CD4-positive, alpha-beta T cell treated with Interleukin-10 for 1 hour (primary cell): ENCODE results near the gene FBLN2.

ENCODE experiments used
- DNase-seq: peaks from one replicate; pipeline ENCODE4 v3.0.0-alpha.2; 2020

The FBLN2 gene

GRCh38 chr3:13569201-13569600, 20.3 kb downstream of the FBLN2 start:
- no peak for DNase-seq

- DNase-seq = no peak
Measured at GRCh38 chr3:13569641-13570390, 20.9 kb downstream of the FBLN2 start.

- no peak for DNase-seq
Measured at GRCh38 chr3:13570391-13571194, 21.7 kb downstream of the FBLN2 start.

- DNase-seq = no peak
Measured at GRCh38 chr3:13571264-13571663, 22.3 kb downstream of the FBLN2 start.

GRCh38 chr3:13571831-13572750, 23.2 kb downstream of the FBLN2 start:
- no peak for DNase-seq

GRCh38 chr3:13572926-13573623, 24.1 kb downstream of the FBLN2 start:
- DNase-seq = no peak

GRCh38 chr3:13574083-13574797, 25.3 kb downstream of the FBLN2 start:
- no peak for DNase-seq

GRCh38 chr3:13574798-13575451, 26.0 kb downstream of the FBLN2 start:
- no peak for DNase-seq

- DNase-seq = no peak
Measured at GRCh38 chr3:13575459-13576061, 26.6 kb downstream of the FBLN2 start.

GRCh38 chr3:13577181-13578121, 28.5 kb downstream of the FBLN2 start:
- DNase-seq = no peak

GRCh38 chr3:13578251-13578650, 29.3 kb downstream of the FBLN2 start:
- DNase-seq = no peak

- DNase-seq = no peak
Measured at GRCh38 chr3:13579063-13579462, 30.1 kb downstream of the FBLN2 start.

- no peak for DNase-seq
Measured at GRCh38 chr3:13580256-13581023, 31.5 kb downstream of the FBLN2 start.

- DNase-seq = no peak
Measured at GRCh38 chr3:13581485-13582365, 32.8 kb downstream of the FBLN2 start.

GRCh38 chr3:13582366-13583250, 33.7 kb downstream of the FBLN2 start:
- no peak for DNase-seq
